CD4-positive, alpha-beta T cell treated with Interleukin-6 for 4 hours (primary cell): ENCODE measurements around the gene LRP8.
"Not testable (repeated sequence)": the region's sequence is repeated elsewhere in the genome, so short reads cannot be mapped to it uniquely, and the experiment has no call there.

Source experiments
- DNase-seq: peaks from one replicate; pipeline ENCODE4 v3.0.0-alpha.2; 2020; ENCODE audit warnings: mixed read lengths

LRP8 gene

DNA sequence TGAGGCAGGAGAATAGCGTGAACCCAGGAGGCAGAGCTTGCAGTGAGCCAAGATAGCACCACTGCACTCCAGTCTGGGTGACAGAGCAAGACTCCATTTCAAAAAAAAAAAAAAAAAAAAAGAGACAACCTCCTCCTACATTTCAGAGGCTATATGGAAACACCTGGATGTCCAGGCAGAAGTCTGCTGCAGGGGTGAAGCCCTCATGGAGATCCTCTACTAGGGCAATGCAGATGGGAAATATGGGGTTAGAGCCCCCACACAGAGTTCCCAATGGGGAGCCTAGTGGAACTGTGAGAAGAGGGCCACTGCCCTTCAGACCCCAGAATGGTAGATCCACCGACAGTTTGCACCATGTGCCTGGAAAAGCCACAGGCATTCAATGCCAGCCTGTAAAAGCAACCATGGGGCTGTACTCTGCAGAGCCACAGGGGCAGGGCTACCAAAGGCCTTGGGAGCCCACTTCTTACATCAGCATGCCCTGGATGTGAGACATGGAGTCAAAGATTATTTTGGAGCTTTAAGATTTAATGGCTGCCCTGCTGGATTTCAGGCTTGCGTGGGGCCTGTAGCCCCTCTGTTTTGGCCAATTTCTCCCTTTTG lies 121.7 kb downstream of the LRP8 start:
- DNase-seq: not testable (repeated sequence)

DNA sequence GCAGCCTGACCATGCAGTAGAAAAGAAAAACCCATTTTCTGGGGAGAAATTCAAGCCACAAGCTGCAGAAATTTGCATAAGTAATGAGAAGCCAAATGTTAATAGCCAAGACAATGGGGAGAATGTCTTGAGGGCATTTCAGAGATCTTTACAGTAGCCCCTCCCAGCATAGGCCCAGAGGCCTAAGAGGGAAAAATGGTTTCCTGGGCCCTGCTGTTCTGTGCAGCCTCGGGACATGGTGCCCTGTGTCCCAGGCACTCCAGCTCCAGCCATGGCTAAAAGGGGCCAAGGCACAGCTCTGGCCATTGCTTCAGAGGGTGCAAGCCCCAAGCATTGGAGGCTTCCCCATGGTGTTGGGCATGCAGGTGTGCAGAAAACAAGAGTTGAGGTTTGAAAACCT lies 122.4 kb downstream of the LRP8 start:
- DNase-seq: not testable (repeated sequence)

DNA sequence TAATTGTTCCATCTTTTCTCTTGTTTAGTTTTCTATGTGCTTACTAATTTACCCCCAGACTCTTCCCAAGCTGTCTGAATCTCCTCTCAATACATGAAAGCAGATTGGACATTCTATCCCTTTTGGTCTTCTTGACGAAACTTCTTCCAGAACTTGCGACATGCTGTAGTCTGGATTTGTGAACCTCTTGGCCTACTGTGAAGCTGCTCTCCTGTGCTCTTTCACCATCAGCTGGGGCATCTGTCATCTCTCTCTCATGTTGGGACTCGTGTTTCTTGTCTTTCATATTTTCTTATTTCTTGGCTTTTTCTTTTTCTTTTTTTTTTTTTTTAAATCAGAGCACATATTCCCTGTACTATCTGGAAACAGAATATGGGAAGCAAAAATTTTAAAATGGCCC lies 124.4 kb downstream of the LRP8 start:
- no peak for DNase-seq

DNA sequence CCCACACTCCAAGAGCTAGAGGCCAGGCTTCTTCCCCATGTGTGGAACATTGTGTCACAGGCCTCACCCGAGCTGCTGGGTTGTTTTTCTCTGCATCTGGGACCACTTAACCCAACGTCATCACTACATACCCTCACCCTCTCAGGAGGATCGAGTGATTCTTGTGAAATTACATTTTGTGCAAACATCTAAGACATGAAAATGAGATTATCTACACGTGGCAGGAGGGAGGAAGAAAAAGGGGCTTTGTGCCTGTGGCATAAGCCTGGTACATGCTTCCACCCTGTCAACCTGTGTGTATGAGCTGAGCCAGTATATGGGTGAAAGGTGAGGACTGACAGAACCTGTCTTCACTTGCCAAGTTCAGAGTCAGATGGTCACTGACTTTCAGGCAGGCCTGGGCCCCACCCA lies 129.6 kb downstream of the LRP8 start:
- DNase-seq: no peak

DNA sequence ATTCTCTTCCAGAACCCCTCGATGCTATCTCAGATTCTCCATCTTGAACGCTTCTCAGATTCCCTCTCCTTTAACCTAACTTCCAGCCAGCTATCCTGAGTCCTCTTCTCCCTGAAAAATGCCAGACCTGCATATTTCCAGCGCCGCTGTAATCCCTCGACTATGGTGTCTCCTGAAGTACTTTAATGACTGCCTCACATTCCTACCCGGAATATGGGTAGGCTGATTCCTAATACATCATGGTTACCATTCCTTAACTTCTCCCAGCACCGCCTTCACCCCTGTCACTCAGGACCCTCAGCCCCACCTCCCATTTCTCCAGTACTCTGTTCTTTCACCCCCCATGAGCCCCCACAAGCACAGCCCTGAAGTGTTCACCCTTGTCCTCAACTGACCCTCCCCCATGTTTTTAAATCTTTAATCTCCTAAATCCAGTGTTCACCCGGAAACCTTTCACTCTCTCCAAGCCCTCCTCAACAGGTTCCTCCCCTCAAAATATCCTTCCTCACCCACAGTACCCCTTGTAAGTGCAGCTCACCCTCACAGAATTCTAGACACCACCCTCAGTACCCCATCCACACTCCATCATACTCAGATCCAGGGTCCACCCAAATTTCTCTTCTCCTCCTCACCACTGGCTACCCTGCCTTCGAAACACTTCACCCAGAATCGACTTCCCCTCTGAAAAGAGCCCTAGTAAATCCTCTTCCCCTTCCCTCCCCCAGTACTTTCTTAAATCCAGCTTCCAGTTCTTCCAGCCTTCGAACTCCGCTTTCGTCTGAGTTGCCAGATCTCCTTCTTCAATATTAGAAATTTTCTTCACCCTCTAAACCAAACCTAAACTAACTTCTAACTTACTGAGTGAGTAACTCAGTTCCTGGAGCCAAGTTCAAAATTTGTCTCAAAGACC lies 130.3 kb downstream of the LRP8 start:
- no peak for DNase-seq

DNA sequence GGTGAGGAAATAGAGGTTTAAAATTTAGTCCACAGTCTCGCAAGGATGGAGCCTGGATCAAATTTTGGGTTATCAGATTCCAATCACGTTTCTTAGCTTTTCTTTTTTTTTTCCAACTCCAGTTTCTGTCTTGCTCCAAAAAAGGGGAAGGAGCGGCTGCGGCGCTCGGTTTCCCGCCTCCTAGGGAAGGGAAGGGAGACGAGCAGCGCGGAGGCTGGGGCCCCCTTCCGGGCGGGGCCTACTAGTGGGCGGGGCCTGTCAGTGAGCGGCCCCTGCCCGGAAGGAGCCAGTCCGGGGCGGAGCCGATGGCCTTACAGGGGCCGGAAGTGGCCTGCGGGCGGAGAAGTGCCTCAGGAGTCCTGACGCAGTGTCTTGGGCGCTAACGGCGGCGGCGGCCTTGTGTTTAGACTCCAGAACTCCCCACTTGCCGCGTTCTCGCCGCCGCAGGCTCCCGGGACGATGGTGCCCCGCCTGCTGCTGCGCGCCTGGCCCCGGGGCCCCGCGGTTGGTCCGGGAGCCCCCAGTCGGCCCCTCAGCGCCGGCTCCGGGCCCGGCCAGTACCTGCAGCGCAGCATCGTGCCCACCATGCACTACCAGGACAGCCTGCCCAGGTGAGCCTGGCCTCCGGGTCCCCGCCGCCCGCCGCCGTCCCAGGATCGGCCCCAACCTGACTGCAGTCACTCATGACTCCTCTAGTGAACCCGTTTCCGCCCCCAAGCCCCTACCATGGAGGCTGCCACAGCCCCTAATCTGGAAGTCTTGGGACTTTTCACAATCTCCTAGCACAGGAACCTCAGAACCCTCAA lies 131.2 kb downstream of the LRP8 start, which contains the start of gene CPT2:
Gene CPT2, plus strand, starts transcription at position 340 of the 806 bp plus-strand sequence. Its CDS starts 120 bp downstream, at position 460.
- peak; percentile 96 for DNase-seq

DNA sequence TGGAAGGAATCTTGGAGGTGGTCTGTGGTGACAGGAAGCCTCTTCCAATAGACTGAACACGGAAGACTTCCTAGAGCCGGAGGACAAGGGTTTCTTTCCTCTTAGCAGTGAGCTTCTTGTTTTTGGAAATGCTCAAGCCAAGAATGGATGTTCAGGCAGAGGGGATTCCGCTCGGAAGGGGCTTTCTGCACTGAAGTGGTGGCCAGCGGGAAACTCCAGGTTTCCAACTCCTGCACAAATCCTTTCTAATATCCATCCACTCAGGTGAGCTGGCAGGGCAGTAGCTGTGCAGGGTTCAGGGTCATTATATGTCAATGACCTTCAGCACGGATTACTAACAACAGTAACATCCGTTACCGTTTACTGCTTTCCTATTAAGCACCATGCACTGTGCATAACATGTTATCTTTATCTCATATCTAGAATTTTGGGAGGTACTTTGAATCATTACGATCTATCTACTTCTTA lies 131.8 kb downstream of the LRP8 start:
- DNase-seq: no peak

DNA sequence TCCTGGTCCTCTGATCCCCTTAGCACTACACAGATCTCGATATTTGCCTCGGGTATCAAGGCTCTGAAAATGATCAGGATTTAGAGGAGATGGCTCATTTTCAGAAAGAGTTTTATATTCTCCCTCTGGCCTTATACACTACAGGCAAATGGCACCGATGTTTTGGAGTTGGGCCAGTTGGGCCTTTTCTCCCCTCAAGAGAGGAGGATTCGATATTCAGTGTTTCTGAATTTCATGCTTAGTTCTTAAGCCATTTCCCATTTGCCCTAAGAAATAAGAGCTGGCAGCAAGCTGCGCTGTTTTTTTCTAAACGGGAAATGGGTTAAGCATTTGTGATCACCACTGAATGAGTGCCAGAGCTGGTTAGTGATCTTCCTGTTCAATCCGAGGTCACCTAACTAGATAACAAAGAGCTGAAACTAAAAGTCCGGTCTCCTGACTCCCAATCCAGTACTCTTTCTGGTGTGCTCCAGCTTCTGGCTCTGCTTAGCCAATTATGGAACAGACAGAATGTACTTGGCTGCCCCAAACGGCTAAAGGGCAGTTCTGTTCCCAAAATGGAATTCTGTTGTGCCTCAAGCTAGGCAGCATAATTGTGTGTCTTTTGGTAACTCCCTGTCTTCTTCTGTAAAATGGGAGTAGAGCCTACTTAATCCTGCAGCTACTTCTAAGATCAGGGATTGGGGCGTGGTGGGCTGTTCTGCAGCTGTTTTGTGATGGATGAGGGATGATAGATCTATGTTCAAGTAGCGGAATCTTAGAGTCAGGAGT lies 132.4 kb downstream of the LRP8 start:
- DNase-seq: no peak
